Stomach (tissue), 4 donors: ENCODE results near the gene RIF1.

ENCODE experiments used
- CTCF ChIP-seq, 7 experiments: fragments of 450-650 bp in 4 of 7; fragments of 200-600 bp in 3 of 7; sonication (generic) in 3 of 7; IDR thresholded peaks; one replicate each; pipeline ENCODE4 v1.5.1; 2016 to 2019; ENCODE audit warnings: antibody characterized with exemption in 7 of 7, control low read depth in 2 of 7, mild to moderate bottlenecking in 1 of 7
- POLR2AphosphoS5 ChIP-seq, 3 donors: sonication (generic); formaldehyde crosslinking; IDR thresholded peaks; one replicate each; pipeline ENCODE4 v1.6.1; 2016; ENCODE audit warnings: antibody characterized with exemption in 3 of 3

DNA sequence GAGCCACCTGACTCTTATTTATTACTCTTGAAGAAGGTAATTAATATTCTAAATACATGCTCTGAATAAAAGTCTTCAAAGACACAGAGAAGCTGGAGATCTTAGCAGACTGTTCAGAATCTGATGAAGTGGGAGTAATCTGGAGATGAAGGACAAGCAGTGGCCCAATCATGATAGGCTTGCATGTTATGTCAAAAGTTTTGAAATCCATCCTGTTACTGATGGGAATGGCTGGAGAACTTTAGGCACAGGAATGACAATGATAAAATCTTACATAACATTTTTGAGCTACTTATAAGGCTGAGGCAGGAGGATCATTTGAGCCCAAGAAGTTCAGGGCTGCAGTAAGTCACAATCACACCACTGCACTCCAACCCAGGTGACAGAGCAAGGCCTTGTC is 2.4 kb upstream of the RIF1 start:
- TF ChIP-seq POLR2AphosphoS5 (IDR thresholded peaks at IDR 0.05) (no peak), CTCF (IDR thresholded peaks at IDR 0.05) (no peak)
